Right cardiac atrium (tissue), 5 donors: ENCODE data around the gene CLEC2B. TPM values are rescaled to one million over a fixed set of nuclear protein-coding genes. Genes with fewer than 3 reads are reported as not detected.

Experiments
- ATAC-seq, 2 donors: fragments of 200-7000 bp; cut with Tn5 transposase; one replicate each; pipeline versions ENCODE4 v1.8.0 to v1.9.1; 2020; ENCODE audit warnings: moderate library complexity in 2 of 2, mild to moderate bottlenecking in 1 of 2
- DNase-seq, 3 donors: peaks; one replicate each; pipeline ENCODE4 v3.0.0-alpha.2; 2020
- H3K27ac ChIP-seq: one replicate; pipeline ENCODE4 v1.5.1; 2013; ENCODE audit warnings: mild to moderate bottlenecking, low read length, control low read depth, moderate library complexity
- H3K27me3 ChIP-seq: one replicate; pipeline ENCODE4 v1.6.1; 2013; ENCODE audit not compliant: control insufficient read depth, insufficient read depth
- H3K4me1 ChIP-seq: one replicate; pipeline ENCODE4 v1.6.1; 2013; ENCODE audit warnings: low read length; ENCODE audit not compliant: control insufficient read depth, insufficient read depth
- H3K4me3 ChIP-seq: one replicate; pipeline ENCODE4 v1.5.1; 2013; ENCODE audit warnings: low read length, control low read depth
- H3K9me3 ChIP-seq: one replicate; pipeline ENCODE4 v1.6.1; 2013; ENCODE audit warnings: low read length; ENCODE audit not compliant: control insufficient read depth
- WGBS: extraction: QIAGEN DNeasy Blood & Tissue Kit; methylation state at CpG from one replicate; pipeline ENCODE4 v1.1.7; 2013; 5-methylcytosine and 5-hydroxymethylcytosine counted together
- intact Hi-C, 4 donors: fragments of 100-400 bp; cut with DNase I; formaldehyde crosslinking; loops; one replicate each; pipeline versions ENCODE4 v1.11.0 to v1.14.0; 2022 to 2023
- polyA plus RNA-seq: library from polyadenylated mRNA; stranded (reverse); fragments of 200-250 nt; gene quantifications from one replicate; pipeline ENCODE4 v1.2.3, GENCODE V29; 2013
- total RNA-seq, 4 donors: library from RNA; stranded (reverse); fragmentation: NEBNext Ultra II Directional; extraction: Animal tissue kit (Norgen Biotek cat#: 25700); gene quantifications; one replicate each; pipeline ENCODE4 v1.2.1, GENCODE V29; 2021
- donor health status: healthy with polysubstance abuse.
- donor health status: DM: no; HTN: yes; CAD: no.
- donor health status: DM: no; HTN: no; CAD: no.
- donor health status: DM: no; HTN: yes; CAD: no; lungs with severe emphysema.
- donor health status: DM: yes; HTN: yes; CAD: no.

Gene CLEC2B
- total and polyA plus RNA-seq, 5 donors: 3.7 to 7.2 (median 5.0) TPM

DNA sequence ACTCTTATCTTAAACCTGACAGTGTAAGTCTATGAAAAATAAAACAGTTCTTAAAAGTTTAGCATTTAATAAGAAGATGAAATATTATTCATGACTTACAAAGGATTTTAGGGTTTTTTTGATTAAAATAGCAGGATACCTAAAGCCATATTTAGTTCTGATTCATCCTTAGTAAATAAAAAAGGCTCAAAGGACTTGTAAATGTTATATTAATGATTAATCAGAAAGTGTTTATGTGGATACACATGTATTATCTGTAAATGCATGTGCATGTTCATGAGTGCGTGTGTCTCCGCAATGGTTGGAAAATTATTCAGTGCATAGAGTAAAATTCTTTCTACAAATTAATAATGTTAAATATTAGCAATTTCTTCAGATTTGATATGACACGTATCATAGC lies 37.4 kb downstream of the CLEC2B start:
- DNase-seq: no peak
- no peak overlapping the region for H3K4me3 ChIP-seq
- no peaks in the 10 kb centered on the region for H3K9me3 ChIP-seq
- 63% methylated on average over 3 of the region's 3 CpGs for WGBS
- ATAC-seq: no peak
- intact Hi-C loops: no loop called here
- H3K27ac ChIP-seq: no peak overlapping the region
- no peaks in the 10 kb centered on the region for H3K27me3 ChIP-seq
- no peaks in the 10 kb centered on the region for H3K4me1 ChIP-seq

DNA sequence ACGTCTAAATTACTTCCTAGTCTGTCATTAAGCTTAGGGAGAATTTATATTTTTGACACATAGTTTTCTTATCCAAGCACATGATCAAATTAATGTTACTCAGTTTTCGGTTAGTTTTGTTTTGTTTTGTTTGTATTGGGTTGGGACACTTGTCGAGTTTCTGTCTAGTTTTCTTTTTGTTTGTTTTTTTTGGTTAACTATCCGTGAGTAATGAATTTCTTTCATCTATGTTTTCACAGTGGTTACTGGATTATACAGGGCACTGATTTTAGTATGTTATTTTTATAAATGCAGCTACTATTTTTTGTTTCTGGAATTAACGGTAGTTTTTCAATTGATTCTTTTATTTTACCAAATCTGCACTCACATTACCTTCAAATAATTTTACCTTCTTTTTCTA lies 39.2 kb downstream of the CLEC2B start:
- Histone ChIP-seq H3K4me1 (no peaks in the 10 kb centered on the region), H3K4me3 (no peak overlapping the region), H3K27ac (no peak overlapping the region), H3K9me3 (no peaks in the 10 kb centered on the region), H3K27me3 (no peaks in the 10 kb centered on the region)
- intact Hi-C loops: no loop called here
- WGBS: 81% methylated on average over 5 of the region's 5 CpGs
- ATAC-seq (no peak), DNase-seq (no peak)

DNA sequence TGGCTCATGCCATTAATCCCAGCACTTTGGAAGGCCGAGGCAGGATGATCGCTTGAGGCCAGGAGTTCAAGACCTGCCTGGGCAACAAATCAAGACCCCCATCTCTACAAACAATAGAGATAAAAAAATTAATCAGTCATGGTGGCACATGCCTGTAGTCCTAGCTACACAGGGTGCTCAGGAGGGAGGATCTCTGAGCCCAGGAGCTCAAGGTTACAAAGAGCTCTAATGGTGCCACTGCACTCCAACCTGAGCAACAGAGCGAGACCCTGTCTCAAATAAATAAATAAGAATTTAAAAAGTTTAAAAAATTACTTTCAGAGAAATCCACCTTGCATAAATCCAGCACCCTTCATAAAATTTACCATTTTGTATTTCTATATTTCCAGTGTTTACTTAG lies 39.7 kb downstream of the CLEC2B start:
- no peaks in the 10 kb centered on the region for H3K4me1 ChIP-seq
- ATAC-seq (no peak), DNase-seq (no peak)
- H3K27me3 ChIP-seq: no peaks in the 10 kb centered on the region
- H3K4me3 ChIP-seq: no peak overlapping the region
- no peaks in the 10 kb centered on the region for H3K9me3 ChIP-seq
- intact Hi-C loops: no loop called here
- 86% methylated on average over 3 of the region's 3 CpGs for WGBS
- H3K27ac ChIP-seq: no peak overlapping the region

DNA sequence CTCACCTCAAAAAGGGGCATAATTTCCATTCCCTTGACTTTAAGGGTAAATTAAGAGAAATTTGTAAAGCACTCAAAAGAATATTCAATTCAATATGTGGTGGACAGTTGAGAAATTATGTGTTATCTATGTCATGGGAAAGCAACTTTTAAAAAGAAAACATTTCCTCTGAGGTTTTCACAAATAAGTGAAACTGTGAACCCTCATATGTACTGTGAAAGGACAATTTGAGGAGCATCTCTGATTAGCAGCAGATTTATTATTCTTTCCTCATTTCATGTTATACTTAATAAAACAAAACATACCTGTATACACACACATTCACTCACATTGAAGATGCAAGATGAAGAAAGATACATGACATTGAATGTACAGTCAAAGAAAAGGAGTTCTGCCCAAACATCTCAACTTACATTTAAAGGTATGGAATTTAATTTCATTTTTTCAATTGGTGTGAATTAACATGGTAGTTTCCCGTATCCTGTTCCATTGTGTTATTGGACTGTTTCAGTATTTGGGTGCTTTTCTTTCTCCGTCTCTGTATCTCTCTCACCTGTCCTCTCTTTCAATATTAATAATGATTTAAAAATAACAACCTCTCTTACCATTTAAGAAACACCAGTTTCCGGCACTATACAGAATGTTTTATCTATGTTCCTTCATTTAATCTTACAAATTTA lies 41.8 kb downstream of the CLEC2B start, which contains the start of gene KLRF1:
Gene KLRF1 (plus strand): TSS at position 273 of the 680 bp plus-strand sequence. CDS start 64 bp downstream, at position 337.
- intact Hi-C loops: no loop called here
- ATAC-seq (no peak), DNase-seq (no peak)
- Histone ChIP-seq H3K4me1 (no peaks in the 10 kb centered on the region), H3K27me3 (no peaks in the 10 kb centered on the region), H3K4me3 (no peak within 1 kb of the TSS), H3K9me3 (no peaks in the 10 kb centered on the region), H3K27ac (no peak within 1 kb of the TSS)
- 88% methylated on average over 3 of the region's 3 CpGs for WGBS

DNA sequence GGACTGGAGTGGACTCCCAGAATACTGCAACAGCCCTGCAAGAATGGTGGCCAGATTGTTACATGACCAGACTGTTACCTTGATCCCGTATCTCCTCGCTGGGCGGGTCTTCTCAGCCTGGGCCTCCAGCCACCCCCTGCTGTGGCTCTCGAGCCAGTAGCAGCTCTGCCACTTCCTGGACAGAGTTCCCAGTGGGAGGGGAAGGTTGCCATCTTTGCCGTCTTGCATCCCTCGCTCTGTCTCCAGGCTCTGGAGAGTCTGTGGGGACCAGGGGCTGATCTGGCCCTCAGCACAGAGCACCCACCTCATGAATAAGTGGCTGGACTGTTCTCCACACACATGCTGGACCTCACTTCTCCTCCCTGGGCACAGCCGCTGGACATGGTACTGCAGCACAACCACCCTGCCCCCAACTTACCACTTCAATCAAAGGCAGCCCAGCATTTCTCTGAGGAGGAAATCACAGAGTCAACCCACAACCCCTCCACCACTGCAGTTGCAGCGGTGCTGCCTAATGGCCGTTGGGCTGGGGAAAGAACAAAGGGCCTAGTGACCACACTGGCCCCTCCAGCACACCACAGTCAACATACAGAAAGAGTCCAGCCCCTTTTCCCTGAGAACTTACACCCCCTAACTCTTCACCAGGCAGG lies 48.7 kb downstream of the CLEC2B start:
- Histone ChIP-seq H3K4me3 (no peak overlapping the region), H3K27ac (no peak overlapping the region), H3K4me1 (no peaks in the 10 kb centered on the region), H3K27me3 (no peaks in the 10 kb centered on the region), H3K9me3 (no peaks in the 10 kb centered on the region)
- WGBS: 82% methylated on average over 9 of the region's 9 CpGs
- no peak for DNase-seq
- intact Hi-C loops: no loop called here
- no peak for ATAC-seq

DNA sequence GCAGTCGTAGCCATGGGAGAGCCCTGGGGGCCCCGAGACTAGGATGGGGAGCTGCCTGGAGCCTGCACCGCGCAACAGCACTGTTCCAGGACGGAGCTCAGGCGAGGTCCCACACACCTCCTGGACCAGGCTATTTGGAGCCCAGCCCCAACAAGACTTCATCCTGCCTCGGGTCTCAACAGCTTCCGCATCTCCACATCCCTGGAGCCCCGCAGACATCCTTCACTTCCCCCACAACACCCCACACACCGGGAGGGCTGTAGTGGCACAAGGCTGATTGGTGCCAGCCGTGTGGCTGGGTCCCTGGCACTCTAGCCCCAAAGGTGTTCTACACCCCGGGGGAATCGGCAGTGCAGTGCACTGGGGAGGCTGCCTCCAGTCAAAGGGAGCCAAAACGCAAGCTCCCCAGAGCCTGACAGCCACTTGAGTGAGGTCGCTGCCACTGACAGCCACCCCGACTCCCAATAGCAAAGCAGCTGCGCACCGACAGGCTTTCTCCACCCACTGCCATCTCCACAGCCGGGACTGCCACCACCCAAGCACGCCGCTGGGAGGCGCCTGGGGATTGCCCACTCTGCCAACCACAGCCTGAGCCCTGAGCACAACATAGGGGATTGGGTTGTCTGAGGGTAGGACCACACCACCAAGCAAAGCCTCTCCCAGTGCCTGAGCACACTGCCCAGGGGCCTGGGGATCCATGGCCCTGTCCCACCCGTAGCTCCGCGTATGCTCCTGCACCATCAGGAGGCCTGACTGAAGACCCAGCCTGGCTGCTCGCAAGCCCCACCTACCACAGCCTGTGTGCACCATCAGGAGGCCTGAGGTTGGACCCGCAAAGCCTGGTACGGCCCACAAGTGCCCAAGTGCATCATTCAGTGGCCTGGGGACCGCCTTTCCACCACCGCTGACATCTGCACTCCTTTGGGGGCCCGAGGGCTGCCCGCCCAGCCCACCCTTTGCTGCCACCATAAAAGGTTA lies 55.0 kb downstream of the CLEC2B start:
- no peak overlapping the region for H3K27ac ChIP-seq
- H3K9me3 ChIP-seq: no peaks in the 10 kb centered on the region
- 41% methylated on average over 32 of the region's 32 CpGs for WGBS
- ATAC-seq: peak; percentile 96 to 97
- intact Hi-C loops: loop anchor here (5.0 to 10.0 kb wide), 3 partner anchors 91 to 113 kb away; no protein-coding TSS in a partner anchor
- no peaks in the 10 kb centered on the region for H3K4me1 ChIP-seq
- DNase-seq: peak; percentile 71 to 90 (median 89)
- no peak overlapping the region for H3K4me3 ChIP-seq
- H3K27me3 ChIP-seq: no peaks in the 10 kb centered on the region

DNA sequence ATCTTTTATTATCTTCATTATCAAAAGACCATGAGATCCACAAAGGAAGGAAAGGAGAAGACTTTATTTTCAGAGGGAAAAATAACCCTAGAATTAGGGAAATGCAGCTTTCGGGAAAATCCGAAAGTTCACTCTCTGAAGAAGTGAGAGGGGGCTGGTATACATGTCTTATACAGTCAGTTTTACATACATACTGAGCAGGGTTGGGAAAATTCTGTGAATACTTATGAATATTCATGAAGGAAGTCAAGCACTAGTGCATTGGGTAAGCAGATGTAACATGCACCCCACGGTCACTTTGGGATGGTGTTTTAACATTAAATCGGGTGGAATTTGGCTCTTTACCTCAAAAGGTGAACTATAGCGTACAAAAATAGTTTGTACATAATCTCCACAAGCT lies 57.5 kb downstream of the CLEC2B start:
- no peaks in the 10 kb centered on the region for H3K27me3 ChIP-seq
- H3K27ac ChIP-seq: no peak overlapping the region
- H3K4me3 ChIP-seq: no peak overlapping the region
- no peak for ATAC-seq
- H3K4me1 ChIP-seq: no peaks in the 10 kb centered on the region
- 89% methylated on average over 5 of the region's 5 CpGs for WGBS
- intact Hi-C loops: loop anchor here (5.0 to 10.0 kb wide), 3 partner anchors 93 to 116 kb away; no protein-coding TSS in a partner anchor
- H3K9me3 ChIP-seq: no peaks in the 10 kb centered on the region
- no peak for DNase-seq

DNA sequence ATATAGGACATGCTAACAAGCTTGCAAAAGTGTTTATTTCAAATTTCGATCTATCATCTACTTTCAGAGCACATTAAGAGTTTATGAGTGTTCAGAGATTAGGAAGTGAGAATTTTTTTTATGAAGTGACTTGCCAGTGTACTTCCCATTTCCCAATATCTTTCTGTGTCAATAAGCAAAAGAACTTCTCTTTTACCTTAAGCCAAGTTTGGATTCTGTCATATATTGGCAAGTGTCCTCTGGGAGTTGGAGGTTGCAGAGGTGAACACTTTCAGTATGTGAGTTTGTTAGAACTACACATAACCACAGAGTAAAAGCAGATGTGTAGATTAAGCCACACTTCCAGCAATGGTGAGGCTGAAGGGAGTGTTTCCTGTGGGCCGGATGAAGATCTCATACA lies 58.5 kb downstream of the CLEC2B start:
- DNase-seq (no peak), ATAC-seq (no peak)
- intact Hi-C loops: loop anchor here (5.0 to 10.0 kb wide), 3 partner anchors 94 to 117 kb away; no protein-coding TSS in a partner anchor
- no peaks in the 10 kb centered on the region for H3K9me3 ChIP-seq
- H3K27ac ChIP-seq: no peak overlapping the region
- no peaks in the 10 kb centered on the region for H3K27me3 ChIP-seq
- H3K4me3 ChIP-seq: no peak overlapping the region
- no peaks in the 10 kb centered on the region for H3K4me1 ChIP-seq
- 54% methylated on average over 2 of the region's 2 CpGs for WGBS

DNA sequence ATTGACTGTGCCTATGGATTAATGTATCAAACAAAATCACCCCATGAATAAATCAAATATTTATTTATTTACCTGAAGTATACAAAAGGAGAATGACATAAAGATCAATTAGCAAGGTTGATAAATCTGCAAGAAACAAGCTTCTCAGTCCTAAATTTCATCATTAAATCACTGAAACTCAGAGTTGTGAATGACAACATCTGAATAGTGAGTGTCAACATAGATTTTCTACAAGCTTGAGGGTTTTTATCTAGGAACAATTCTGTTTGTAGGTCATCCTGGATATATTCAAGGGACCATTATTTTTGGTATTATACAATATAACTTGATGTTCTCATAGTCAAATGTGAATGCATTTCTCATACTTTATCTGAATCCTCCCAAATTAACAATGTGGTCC lies 59.3 kb downstream of the CLEC2B start:
- Histone ChIP-seq H3K9me3 (no peaks in the 10 kb centered on the region), H3K27ac (no peak overlapping the region), H3K4me3 (no peak overlapping the region), H3K27me3 (no peaks in the 10 kb centered on the region), H3K4me1 (no peaks in the 10 kb centered on the region)
- no peak for DNase-seq
- ATAC-seq: no peak
- intact Hi-C loops: loop anchor here (5.0 to 10.0 kb wide), 3 partner anchors 95 to 117 kb away; no protein-coding TSS in a partner anchor

DNA sequence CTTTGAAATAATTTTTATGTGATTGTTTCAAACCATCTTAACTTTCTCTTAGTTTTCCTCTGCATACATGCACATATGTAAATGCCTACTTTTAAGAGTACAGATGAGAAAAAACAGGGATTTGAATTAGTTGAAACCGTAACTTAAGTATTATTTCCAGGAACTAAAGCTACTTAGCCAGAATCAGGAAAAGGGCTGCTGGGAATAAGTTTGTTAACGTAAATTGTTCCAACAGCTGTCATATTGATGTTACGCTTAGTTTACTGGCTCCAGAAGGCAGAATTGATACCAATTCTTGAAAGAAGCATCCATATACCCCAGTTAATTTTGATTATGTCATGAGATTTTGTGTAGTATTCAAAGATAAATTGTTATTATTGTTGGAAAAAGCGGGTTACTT lies 59.8 kb downstream of the CLEC2B start:
- intact Hi-C loops: no loop called here
- no peaks in the 10 kb centered on the region for H3K4me1 ChIP-seq
- DNase-seq (no peak), ATAC-seq (no peak)
- H3K27me3 ChIP-seq: no peaks in the 10 kb centered on the region
- 66% methylated on average over 4 of the region's 4 CpGs for WGBS
- H3K4me3 ChIP-seq: no peak overlapping the region
- no peak overlapping the region for H3K27ac ChIP-seq
- no peaks in the 10 kb centered on the region for H3K9me3 ChIP-seq

DNA sequence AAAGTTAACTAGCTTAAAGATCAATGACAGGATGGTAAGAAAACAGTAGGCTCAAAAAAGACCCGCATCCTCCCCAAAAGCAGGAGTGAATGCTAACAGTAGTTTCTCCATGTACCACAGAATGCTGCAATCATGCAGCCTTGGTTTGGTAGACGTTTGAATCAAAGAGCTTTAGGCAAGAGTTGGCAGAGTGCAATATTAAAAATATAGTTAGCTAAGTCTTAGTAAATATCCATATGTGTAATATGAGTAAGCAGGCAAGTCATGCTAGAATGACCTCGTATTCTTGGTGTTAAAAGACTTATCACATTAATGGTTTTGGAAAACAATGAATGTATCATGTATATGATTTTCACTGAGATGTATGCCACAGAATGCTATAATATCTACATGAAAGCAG lies 60.6 kb downstream of the CLEC2B start:
- H3K27ac ChIP-seq: no peak overlapping the region
- DNase-seq (no peak), ATAC-seq (no peak)
- intact Hi-C loops: no loop called here
- no peak overlapping the region for H3K4me3 ChIP-seq
- no peaks in the 10 kb centered on the region for H3K4me1 ChIP-seq
- no peaks in the 10 kb centered on the region for H3K9me3 ChIP-seq
- no peaks in the 10 kb centered on the region for H3K27me3 ChIP-seq
- 65% methylated on average over 3 of the region's 3 CpGs for WGBS
